ENCODE data around the gene PIP5K1C. TPM values are rescaled to one million over a fixed set of nuclear protein-coding genes. Genes with fewer than 3 reads are reported as not detected.

The PIP5K1C gene
- total and polyA plus RNA-seq, 9 of the 15 experiments (the other 6 are each of a cell fraction or from before 2014, with no cell fraction given), result 0.38 to 22.1 (median 4.1) TPM

DNA sequence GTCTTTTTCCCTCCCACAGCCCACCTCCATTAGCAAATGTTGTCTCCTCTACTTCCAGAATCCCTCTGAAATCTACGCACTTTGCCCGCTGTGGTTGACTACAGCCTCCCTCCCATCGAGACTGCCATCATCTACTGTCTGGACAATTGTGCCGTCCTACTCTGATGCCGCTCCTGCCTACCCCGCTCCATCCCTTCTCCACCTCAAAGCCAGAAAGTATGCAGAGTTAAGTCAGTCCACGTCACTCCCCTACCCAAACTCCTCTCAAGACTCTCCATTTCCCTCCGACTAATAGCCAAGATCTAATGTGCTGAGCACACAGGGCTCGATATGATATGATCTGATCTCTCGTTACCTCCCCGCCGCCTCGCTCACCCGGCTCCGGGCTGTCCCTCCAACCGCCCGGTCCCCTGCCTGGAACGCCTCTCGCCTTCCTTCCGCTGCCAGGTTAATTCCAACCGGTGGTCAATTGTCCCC lies 74.2 kb downstream of the PIP5K1C start (continued):
- TF ChIP-seq, protein P1, sequence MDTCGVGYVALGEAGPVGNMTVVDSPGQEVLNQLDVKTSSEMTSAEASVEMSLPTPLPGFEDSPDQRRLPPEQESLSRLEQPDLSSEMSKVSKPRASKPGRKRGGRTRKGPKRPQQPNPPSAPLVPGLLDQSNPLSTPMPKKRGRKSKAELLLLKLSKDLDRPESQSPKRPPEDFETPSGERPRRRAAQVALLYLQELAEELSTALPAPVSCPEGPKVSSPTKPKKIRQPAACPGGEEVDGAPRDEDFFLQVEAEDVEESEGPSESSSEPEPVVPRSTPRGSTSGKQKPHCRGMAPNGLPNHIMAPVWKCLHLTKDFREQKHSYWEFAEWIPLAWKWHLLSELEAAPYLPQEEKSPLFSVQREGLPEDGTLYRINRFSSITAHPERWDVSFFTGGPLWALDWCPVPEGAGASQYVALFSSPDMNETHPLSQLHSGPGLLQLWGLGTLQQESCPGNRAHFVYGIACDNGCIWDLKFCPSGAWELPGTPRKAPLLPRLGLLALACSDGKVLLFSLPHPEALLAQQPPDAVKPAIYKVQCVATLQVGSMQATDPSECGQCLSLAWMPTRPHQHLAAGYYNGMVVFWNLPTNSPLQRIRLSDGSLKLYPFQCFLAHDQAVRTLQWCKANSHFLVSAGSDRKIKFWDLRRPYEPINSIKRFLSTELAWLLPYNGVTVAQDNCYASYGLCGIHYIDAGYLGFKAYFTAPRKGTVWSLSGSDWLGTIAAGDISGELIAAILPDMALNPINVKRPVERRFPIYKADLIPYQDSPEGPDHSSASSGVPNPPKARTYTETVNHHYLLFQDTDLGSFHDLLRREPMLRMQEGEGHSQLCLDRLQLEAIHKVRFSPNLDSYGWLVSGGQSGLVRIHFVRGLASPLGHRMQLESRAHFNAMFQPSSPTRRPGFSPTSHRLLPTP (IDR thresholded peaks at IDR 0.05; ENCODE audit: borderline replicate concordance, extremely low read depth, insufficient read length), result no peak
- TF ChIP-seq, protein P2, sequence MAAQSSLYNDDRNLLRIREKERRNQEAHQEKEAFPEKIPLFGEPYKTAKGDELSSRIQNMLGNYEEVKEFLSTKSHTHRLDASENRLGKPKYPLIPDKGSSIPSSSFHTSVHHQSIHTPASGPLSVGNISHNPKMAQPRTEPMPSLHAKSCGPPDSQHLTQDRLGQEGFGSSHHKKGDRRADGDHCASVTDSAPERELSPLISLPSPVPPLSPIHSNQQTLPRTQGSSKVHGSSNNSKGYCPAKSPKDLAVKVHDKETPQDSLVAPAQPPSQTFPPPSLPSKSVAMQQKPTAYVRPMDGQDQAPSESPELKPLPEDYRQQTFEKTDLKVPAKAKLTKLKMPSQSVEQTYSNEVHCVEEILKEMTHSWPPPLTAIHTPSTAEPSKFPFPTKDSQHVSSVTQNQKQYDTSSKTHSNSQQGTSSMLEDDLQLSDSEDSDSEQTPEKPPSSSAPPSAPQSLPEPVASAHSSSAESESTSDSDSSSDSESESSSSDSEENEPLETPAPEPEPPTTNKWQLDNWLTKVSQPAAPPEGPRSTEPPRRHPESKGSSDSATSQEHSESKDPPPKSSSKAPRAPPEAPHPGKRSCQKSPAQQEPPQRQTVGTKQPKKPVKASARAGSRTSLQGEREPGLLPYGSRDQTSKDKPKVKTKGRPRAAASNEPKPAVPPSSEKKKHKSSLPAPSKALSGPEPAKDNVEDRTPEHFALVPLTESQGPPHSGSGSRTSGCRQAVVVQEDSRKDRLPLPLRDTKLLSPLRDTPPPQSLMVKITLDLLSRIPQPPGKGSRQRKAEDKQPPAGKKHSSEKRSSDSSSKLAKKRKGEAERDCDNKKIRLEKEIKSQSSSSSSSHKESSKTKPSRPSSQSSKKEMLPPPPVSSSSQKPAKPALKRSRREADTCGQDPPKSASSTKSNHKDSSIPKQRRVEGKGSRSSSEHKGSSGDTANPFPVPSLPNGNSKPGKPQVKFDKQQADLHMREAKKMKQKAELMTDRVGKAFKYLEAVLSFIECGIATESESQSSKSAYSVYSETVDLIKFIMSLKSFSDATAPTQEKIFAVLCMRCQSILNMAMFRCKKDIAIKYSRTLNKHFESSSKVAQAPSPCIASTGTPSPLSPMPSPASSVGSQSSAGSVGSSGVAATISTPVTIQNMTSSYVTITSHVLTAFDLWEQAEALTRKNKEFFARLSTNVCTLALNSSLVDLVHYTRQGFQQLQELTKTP (IDR thresholded peaks at IDR 0.05; ENCODE audit: low read depth in 1 of 2, partially characterized antibody in 2 of 2), result no peak
- TF ChIP-seq PHTF2 (CRISPR knock-in tag; IDR thresholded peaks at IDR 0.05) (no peak), NR4A1 (CRISPR knock-in tag; IDR thresholded peaks at IDR 0.05) (no peak), NR4A1 (tag; IDR thresholded peaks at IDR 0.05) (no peak), ETV6 (IDR thresholded peaks at IDR 0.05; ENCODE audit: borderline replicate concordance in 1 of 2, low read depth in 2 of 2, low read length in 1 of 2) (no peak), ETV6 (CRISPR knock-in tag; IDR thresholded peaks at IDR 0.05; ENCODE audit: borderline replicate concordance) (no peak), TAL1 (IDR thresholded peaks at IDR 0.05) (no peak), ZBTB7A (IDR thresholded peaks at IDR 0.05; ENCODE audit: borderline replicate concordance, control insufficient read depth, low read depth, low read length) (no peak), SLC30A9 (CRISPR knock-in tag; IDR thresholded peaks at IDR 0.05) (no peak), ETV5 (CRISPR knock-in tag; IDR thresholded peaks at IDR 0.05; ENCODE audit: low read depth) (no peak), NR2F6 (CRISPR knock-in tag; IDR thresholded peaks at IDR 0.05) (no peak)
- TF ChIP-seq, protein P3, sequence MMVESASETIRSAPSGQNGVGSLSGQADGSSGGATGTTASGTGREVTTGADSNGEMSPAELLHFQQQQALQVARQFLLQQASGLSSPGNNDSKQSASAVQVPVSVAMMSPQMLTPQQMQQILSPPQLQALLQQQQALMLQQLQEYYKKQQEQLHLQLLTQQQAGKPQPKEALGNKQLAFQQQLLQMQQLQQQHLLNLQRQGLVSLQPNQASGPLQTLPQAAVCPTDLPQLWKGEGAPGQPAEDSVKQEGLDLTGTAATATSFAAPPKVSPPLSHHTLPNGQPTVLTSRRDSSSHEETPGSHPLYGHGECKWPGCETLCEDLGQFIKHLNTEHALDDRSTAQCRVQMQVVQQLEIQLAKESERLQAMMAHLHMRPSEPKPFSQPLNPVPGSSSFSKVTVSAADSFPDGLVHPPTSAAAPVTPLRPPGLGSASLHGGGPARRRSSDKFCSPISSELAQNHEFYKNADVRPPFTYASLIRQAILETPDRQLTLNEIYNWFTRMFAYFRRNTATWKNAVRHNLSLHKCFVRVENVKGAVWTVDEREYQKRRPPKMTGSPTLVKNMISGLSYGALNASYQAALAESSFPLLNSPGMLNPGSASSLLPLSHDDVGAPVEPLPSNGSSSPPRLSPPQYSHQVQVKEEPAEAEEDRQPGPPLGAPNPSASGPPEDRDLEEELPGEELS (CRISPR knock-in tag; IDR thresholded peaks at IDR 0.05; ENCODE audit: borderline replicate concordance), result no peak
- TF ChIP-seq, protein P4, sequence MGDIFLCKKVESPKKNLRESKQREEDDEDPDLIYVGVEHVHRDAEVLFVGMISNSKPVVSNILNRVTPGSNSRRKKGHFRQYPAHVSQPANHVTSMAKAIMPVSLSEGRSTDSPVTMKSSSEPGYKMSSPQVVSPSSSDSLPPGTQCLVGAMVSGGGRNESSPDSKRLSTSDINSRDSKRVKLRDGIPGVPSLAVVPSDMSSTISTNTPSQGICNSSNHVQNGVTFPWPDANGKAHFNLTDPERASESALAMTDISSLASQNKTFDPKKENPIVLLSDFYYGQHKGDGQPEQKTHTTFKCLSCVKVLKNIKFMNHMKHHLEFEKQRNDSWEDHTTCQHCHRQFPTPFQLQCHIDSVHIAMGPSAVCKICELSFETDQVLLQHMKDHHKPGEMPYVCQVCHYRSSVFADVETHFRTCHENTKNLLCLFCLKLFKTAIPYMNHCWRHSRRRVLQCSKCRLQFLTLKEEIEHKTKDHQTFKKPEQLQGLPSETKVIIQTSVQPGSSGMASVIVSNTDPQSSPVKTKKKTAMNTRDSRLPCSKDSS (IDR thresholded peaks at IDR 0.05; ENCODE audit: low read depth, partially characterized antibody), result no peak
- TF ChIP-seq, protein P5, sequence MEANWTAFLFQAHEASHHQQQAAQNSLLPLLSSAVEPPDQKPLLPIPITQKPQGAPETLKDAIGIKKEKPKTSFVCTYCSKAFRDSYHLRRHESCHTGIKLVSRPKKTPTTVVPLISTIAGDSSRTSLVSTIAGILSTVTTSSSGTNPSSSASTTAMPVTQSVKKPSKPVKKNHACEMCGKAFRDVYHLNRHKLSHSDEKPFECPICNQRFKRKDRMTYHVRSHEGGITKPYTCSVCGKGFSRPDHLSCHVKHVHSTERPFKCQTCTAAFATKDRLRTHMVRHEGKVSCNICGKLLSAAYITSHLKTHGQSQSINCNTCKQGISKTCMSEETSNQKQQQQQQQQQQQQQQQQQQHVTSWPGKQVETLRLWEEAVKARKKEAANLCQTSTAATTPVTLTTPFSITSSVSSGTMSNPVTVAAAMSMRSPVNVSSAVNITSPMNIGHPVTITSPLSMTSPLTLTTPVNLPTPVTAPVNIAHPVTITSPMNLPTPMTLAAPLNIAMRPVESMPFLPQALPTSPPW (CRISPR knock-in tag; IDR thresholded peaks at IDR 0.05), result no peak
